Lung (tissue), 13 donors: ENCODE results near the gene ZNF212. TPM values are rescaled to one million over a fixed set of nuclear protein-coding genes. Genes with fewer than 3 reads are reported as not detected.

ENCODE experiments used
- ATAC-seq: fragments of 200-7000 bp; cut with Tn5 transposase; one replicate; pipeline ENCODE4 v1.9.1; 2020; ENCODE audit warnings: moderate number of reproducible peaks; ENCODE audit not compliant: insufficient read depth, low FRiP score
- DNase-seq, 3 donors: peaks; one replicate each; pipeline ENCODE4 v3.0.0-alpha.2; 2013 to 2017
- H3K27ac ChIP-seq, 2 donors: one replicate each; pipeline ENCODE4 v1.5.1; 2013; ENCODE audit warnings: mild to moderate bottlenecking in 2 of 2, moderate library complexity in 2 of 2, control low read depth in 1 of 2, inconsistent platforms in 1 of 2, low read depth in 1 of 2, low read length in 1 of 2
- H3K27me3 ChIP-seq, 3 donors: one replicate each; pipeline ENCODE4 v1.5.1; 2013; ENCODE audit warnings: low read length in 2 of 3; ENCODE audit not compliant: control insufficient read depth in 3 of 3, insufficient read depth in 3 of 3
- H3K36me3 ChIP-seq, 4 donors: one replicate each; pipeline ENCODE4 v1.5.1; 2013; ENCODE audit warnings: low read length in 4 of 4, mild to moderate bottlenecking in 1 of 4, moderate library complexity in 1 of 4; ENCODE audit not compliant: control insufficient read depth in 4 of 4, insufficient read depth in 4 of 4
- H3K4me1 ChIP-seq, 5 donors: one replicate each; pipeline ENCODE4 v1.5.1; 2013; ENCODE audit warnings: low read length in 5 of 5, mild to moderate bottlenecking in 2 of 5, moderate library complexity in 1 of 5; ENCODE audit not compliant: control insufficient read depth in 5 of 5, insufficient read depth in 5 of 5
- H3K4me3 ChIP-seq: one replicate; pipeline ENCODE4 v1.5.1; 2013; ENCODE audit warnings: mild to moderate bottlenecking, control low read depth, moderate library complexity
- H3K9ac ChIP-seq, 2 donors: one replicate each; pipeline ENCODE4 v1.5.1; 2013; ENCODE audit warnings: low read length in 2 of 2, control low read depth in 1 of 2; ENCODE audit not compliant: insufficient read depth in 1 of 2
- H3K9me3 ChIP-seq, 4 donors: one replicate each; pipeline ENCODE4 v1.5.1; 2013; ENCODE audit warnings: low read length in 3 of 4, mild to moderate bottlenecking in 1 of 4, moderate library complexity in 1 of 4; ENCODE audit not compliant: control insufficient read depth in 4 of 4, insufficient read depth in 3 of 4
- CTCF ChIP-seq: IDR thresholded peaks from 2 replicates; pipeline ENCODE4 v1.5.1; 2012; ENCODE audit warnings: mild to moderate bottlenecking; ENCODE audit errors: control extremely low read depth, extremely low read depth
- WGBS, 2 donors: extraction: QIAGEN DNeasy Blood & Tissue Kit; methylation state at CpG; one replicate each; pipeline ENCODE4 v1.1.7; 2013; 5-methylcytosine and 5-hydroxymethylcytosine counted together
- polyA plus RNA-seq, 2 donors: library from polyadenylated mRNA; stranded (reverse); fragments of 200-250 nt; gene quantifications; one replicate each; pipeline ENCODE4 v1.2.1, GENCODE V29; 2013
- small RNA-seq: library from RNA; depleted of rRNA; stranded (forward); fragments of <200 nt; gene quantifications from one replicate; pipeline ENCODE3, GENCODE V24; 2014; ENCODE audit warnings: low replicate concordance
- total RNA-seq, 2 donors: library from RNA; depleted of rRNA in 1 of 2; stranded (reverse); fragments of >200 nt in 1 of 2; gene quantifications; one replicate each; pipeline ENCODE4 v1.2.1, GENCODE V29; 2014 to 2021
- donor health status: control.
- donor health status: control.
- donor health status: Bipolar disorder and iron deficiency.
- donor health status: healthy.
- donor health status: DM: yes; HTN: yes; CAD: no.

The ZNF212 gene
- total and polyA plus RNA-seq, 4 donors = 5.7 to 10.2 (median 8.5) TPM

- Histone ChIP-seq H3K27ac (no peak overlapping the region), H3K4me3 (no peak overlapping the region), H3K4me1 (no peaks in the 10 kb centered on the region), H3K9me3 (peaks cover 0 to 5% (median 0%) of the 10 kb centered on the region in 4 donors), H3K36me3 (no peaks in the 10 kb centered on the region), H3K9ac (no peak overlapping the region), H3K27me3 (no peaks in the 10 kb centered on the region)
- ATAC-seq (no peak), DNase-seq (no peak)
- 76 to 84% methylated on average over 2 of the region's 2 CpGs for WGBS, 2 donors
- TF ChIP-seq CTCF = no peak
Measured at GRCh38 chr7:149302865-149303264, 63.4 kb downstream of the ZNF212 start.

- 86 to 89% methylated on average over 7 of the region's 7 CpGs for WGBS, 2 donors
Measured at GRCh38 chr7:149304006-149304405, 64.6 kb downstream of the ZNF212 start.

More at GRCh38 chr7:149304006-149304405, 64.6 kb downstream of the ZNF212 start:
- peaks cover 0 to 4% (median 0%) of the 10 kb centered on the region in 4 donors for H3K9me3 ChIP-seq
- H3K36me3 ChIP-seq = no peaks in the 10 kb centered on the region
- TF ChIP-seq CTCF = no peak
- no peaks in the 10 kb centered on the region for H3K4me1 ChIP-seq
- ATAC-seq = no peak
- no peak for DNase-seq
- no peak overlapping the region for H3K27ac ChIP-seq
- H3K4me3 ChIP-seq = no peak overlapping the region
- H3K27me3 ChIP-seq = no peaks in the 10 kb centered on the region
- H3K9ac ChIP-seq = no peak overlapping the region

Small RNA genes lying within 50 kb of the gene (small RNA-seq; reads per million reads assigned to genes)
- gene AC004890.1 = not detected

Other genes starting within 250 kb of the ZNF212 start
- gene PDIA4, start 211.1 kb upstream of the ZNF212 start, total RNA-seq = 100 to 1,000 TPM in 1 of 2 donors, 10 to 100 TPM in 1; 90.6 to 213 TPM
- 100 to 1,000 TPM in 1 of 2 donors, 10 to 100 TPM in 1; 48.6 to 204 TPM for gene PDIA4, start 211.1 kb upstream of the ZNF212 start, polyA plus RNA-seq
- gene ZNF786, start 148.9 kb upstream of the ZNF212 start, total RNA-seq = 1 to 10 TPM; 5.5 to 5.9 TPM
- 1 to 10 TPM; 2.0 to 3.4 TPM for gene ZNF786, start 148.9 kb upstream of the ZNF212 start, polyA plus RNA-seq
- gene ZNF425, start 113.3 kb upstream of the ZNF212 start, total RNA-seq = 1 to 10 TPM; 1.7 to 2.8 TPM
- under 1 TPM; 0.55 to 0.70 TPM for gene ZNF425, start 113.3 kb upstream of the ZNF212 start, polyA plus RNA-seq
- 10 to 100 TPM; 12.7 to 14.6 TPM for gene ZNF398, start 92.2 kb upstream of the ZNF212 start, total RNA-seq
- 1 to 10 TPM; 3.0 to 4.1 TPM for gene ZNF398, start 92.2 kb upstream of the ZNF212 start, polyA plus RNA-seq
- gene ZNF282, start 44.1 kb upstream of the ZNF212 start, total RNA-seq = 10 to 100 TPM; 24.5 to 35.8 TPM
- 10 to 100 TPM in 1 of 2 donors, 1 to 10 TPM in 1; 8.7 to 11.2 TPM for gene ZNF282, start 44.1 kb upstream of the ZNF212 start, polyA plus RNA-seq
- gene ZNF783, start 22.5 kb downstream of the ZNF212 start, total RNA-seq = 10 to 100 TPM in 1 of 2 donors, 1 to 10 TPM in 1; 7.5 to 16.3 TPM
- 1 to 10 TPM; 6.2 to 7.8 TPM for gene ZNF783, start 22.5 kb downstream of the ZNF212 start, polyA plus RNA-seq
- gene ZNF777, start 221.4 kb downstream of the ZNF212 start, total RNA-seq = 10 to 100 TPM in 1 of 2 donors, 1 to 10 TPM in 1; 7.6 to 12.3 TPM
- gene ZNF777, start 221.4 kb downstream of the ZNF212 start, polyA plus RNA-seq = 1 to 10 TPM; 7.8 to 9.4 TPM